Esophagus squamous epithelium (tissue), 4 donors: ENCODE data around the gene TMEM131L.

Experiments
- POLR2A ChIP-seq, 4 donors: fragments of 450-650 bp; IDR thresholded peaks; one replicate each; pipeline ENCODE4 v1.6.1; 2017; ENCODE audit warnings: antibody characterized with exemption in 4 of 4, mild to moderate bottlenecking in 4 of 4, moderate library complexity in 3 of 4
- TF ChIP-seq, protein P1 (sequence below), 6 experiments: fragments of 450-650 bp in 4 of 6; fragments of 200-600 bp in 2 of 6; sonication (generic) in 2 of 6; IDR thresholded peaks; one replicate each; pipeline ENCODE4 v1.5.1; 2016 to 2019; ENCODE audit warnings: antibody characterized with exemption in 6 of 6, mild to moderate bottlenecking in 4 of 6, moderate library complexity in 4 of 6

GRCh38 chr4:153582954-153583702 lies 117.0 kb downstream of the TMEM131L start:
- TF ChIP-seq POLR2A (IDR thresholded peaks at IDR 0.05) = no peak
- TF ChIP-seq, protein P1, sequence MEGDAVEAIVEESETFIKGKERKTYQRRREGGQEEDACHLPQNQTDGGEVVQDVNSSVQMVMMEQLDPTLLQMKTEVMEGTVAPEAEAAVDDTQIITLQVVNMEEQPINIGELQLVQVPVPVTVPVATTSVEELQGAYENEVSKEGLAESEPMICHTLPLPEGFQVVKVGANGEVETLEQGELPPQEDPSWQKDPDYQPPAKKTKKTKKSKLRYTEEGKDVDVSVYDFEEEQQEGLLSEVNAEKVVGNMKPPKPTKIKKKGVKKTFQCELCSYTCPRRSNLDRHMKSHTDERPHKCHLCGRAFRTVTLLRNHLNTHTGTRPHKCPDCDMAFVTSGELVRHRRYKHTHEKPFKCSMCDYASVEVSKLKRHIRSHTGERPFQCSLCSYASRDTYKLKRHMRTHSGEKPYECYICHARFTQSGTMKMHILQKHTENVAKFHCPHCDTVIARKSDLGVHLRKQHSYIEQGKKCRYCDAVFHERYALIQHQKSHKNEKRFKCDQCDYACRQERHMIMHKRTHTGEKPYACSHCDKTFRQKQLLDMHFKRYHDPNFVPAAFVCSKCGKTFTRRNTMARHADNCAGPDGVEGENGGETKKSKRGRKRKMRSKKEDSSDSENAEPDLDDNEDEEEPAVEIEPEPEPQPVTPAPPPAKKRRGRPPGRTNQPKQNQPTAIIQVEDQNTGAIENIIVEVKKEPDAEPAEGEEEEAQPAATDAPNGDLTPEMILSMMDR (IDR thresholded peaks at IDR 0.05) = no peak
